KMS-11 (cell line): Measurements from ENCODE around the gene PIP5K1C.

ENCODE experiments used
- H2AFZ ChIP-seq: fragments of 200-600 bp; sonication (generic); 2 replicates; pipeline ENCODE4 v1.6.1; 2016; ENCODE audit warnings: antibody characterized with exemption, mixed run types, low read depth
- H3K27ac ChIP-seq: fragments of 200-600 bp; sonication (generic); 2 replicates; pipeline ENCODE4 v1.6.1; 2016; ENCODE audit warnings: mild to moderate bottlenecking, mixed run types
- H3K27me3 ChIP-seq: fragments of 200-600 bp; sonication (generic); 2 replicates; pipeline ENCODE4 v1.6.1; 2017; ENCODE audit warnings: mild to moderate bottlenecking, low read depth, mixed run types, moderate library complexity; ENCODE audit not compliant: insufficient read depth
- H3K36me3 ChIP-seq: fragments of 200-600 bp; sonication (generic); 2 replicates; pipeline ENCODE4 v1.6.1; 2017; ENCODE audit warnings: mild to moderate bottlenecking, mixed run types; ENCODE audit not compliant: insufficient read depth
- H3K4me1 ChIP-seq: fragments of 200-600 bp; sonication (generic); 2 replicates; pipeline ENCODE4 v1.6.1; 2016; ENCODE audit warnings: mild to moderate bottlenecking, low read depth, mixed run types; ENCODE audit not compliant: poor library complexity, severe bottlenecking
- H3K4me2 ChIP-seq: fragments of 200-600 bp; sonication (generic); 2 replicates; pipeline ENCODE4 v1.7.0; 2016; ENCODE audit warnings: mild to moderate bottlenecking, mixed run types
- H3K4me3 ChIP-seq: fragments of 200-600 bp; sonication (generic); IDR thresholded peaks from 2 replicates; pipeline ENCODE4 v1.6.1; 2017; ENCODE audit warnings: low read depth, low read length, mixed read lengths; ENCODE audit not compliant: insufficient read depth
- H3K79me2 ChIP-seq: fragments of 200-600 bp; sonication (generic); 2 replicates; pipeline ENCODE4 v1.6.1; 2016; ENCODE audit warnings: low read depth, mixed run types; ENCODE audit not compliant: insufficient read depth
- H3K9ac ChIP-seq: fragments of 200-600 bp; sonication (generic); 2 replicates; pipeline ENCODE4 v1.6.1; 2016; ENCODE audit warnings: mild to moderate bottlenecking, mixed run types
- H4K20me1 ChIP-seq: fragments of 200-600 bp; sonication (generic); 2 replicates; pipeline ENCODE4 v1.6.1; 2016; ENCODE audit warnings: mild to moderate bottlenecking, mixed run types; ENCODE audit not compliant: insufficient read depth
- CTCF ChIP-seq: fragments of 200-600 bp; sonication (generic); conservative IDR thresholded peaks from 2 replicates; pipeline ENCODE4 v1.6.1; 2017; ENCODE audit warnings: low read depth, mild to moderate bottlenecking, antibody characterized with exemption, low read length, moderate library complexity, mixed read lengths

PIP5K1C gene

GRCh38 chr19:3672575-3672948 lies 27.7 kb downstream of the PIP5K1C start:
- Histone ChIP-seq H3K36me3 (no peaks in the 10 kb centered on the region), H2AFZ (no peak overlapping the region), H3K27ac (no peak overlapping the region), H3K4me2 (no peak overlapping the region), H3K27me3 (no peaks in the 10 kb centered on the region), H3K4me3 (no peak overlapping the region), H3K79me2 (no peaks in the 10 kb centered on the region), H4K20me1 (no peaks in the 10 kb centered on the region), H3K4me1 (no peaks in the 10 kb centered on the region), H3K9ac (no peak overlapping the region)
- TF ChIP-seq CTCF, result no peak

GRCh38 chr19:3671680-3672574 lies 28.3 kb downstream of the PIP5K1C start:
- H3K4me3 ChIP-seq, result no peak overlapping the region
- H3K36me3 ChIP-seq, result no peaks in the 10 kb centered on the region
- no peaks in the 10 kb centered on the region for H3K27me3 ChIP-seq
- no peak overlapping the region for H3K9ac ChIP-seq
- H3K4me2 ChIP-seq, result no peak overlapping the region
- no peaks in the 10 kb centered on the region for H4K20me1 ChIP-seq
- H3K4me1 ChIP-seq, result no peaks in the 10 kb centered on the region
- H3K27ac ChIP-seq, result no peak overlapping the region
- TF ChIP-seq CTCF, result no peak
- no peaks in the 10 kb centered on the region for H3K79me2 ChIP-seq
- no peak overlapping the region for H2AFZ ChIP-seq

GRCh38 chr19:3670796-3671679 lies 29.2 kb downstream of the PIP5K1C start:
- Histone ChIP-seq H3K27ac (no peak overlapping the region), H3K79me2 (no peaks in the 10 kb centered on the region), H3K4me3 (no peak overlapping the region), H2AFZ (no peak overlapping the region), H3K27me3 (no peaks in the 10 kb centered on the region), H4K20me1 (no peaks in the 10 kb centered on the region), H3K4me1 (no peaks in the 10 kb centered on the region), H3K4me2 (no peak overlapping the region), H3K36me3 (no peaks in the 10 kb centered on the region), H3K9ac (no peak overlapping the region)
- no peak for TF ChIP-seq CTCF

GRCh38 chr19:3669947-3670795 lies 30.1 kb downstream of the PIP5K1C start:
- H3K4me1 ChIP-seq, result peaks cover 6% of the 10 kb centered on the region
- H3K36me3 ChIP-seq, result no peaks in the 10 kb centered on the region
- H3K9ac ChIP-seq, result no peak overlapping the region
- H3K4me2 ChIP-seq, result no peak overlapping the region
- no peaks in the 10 kb centered on the region for H3K27me3 ChIP-seq
- H3K79me2 ChIP-seq, result no peaks in the 10 kb centered on the region
- no peaks in the 10 kb centered on the region for H4K20me1 ChIP-seq
- H3K27ac ChIP-seq, result no peak overlapping the region
- no peak overlapping the region for H2AFZ ChIP-seq
- H3K4me3 ChIP-seq, result no peak overlapping the region
- TF ChIP-seq CTCF, result no peak
